A549 (cell line): ENCODE data around the gene FGF18. TPM values are rescaled to one million over a fixed set of nuclear protein-coding genes. Genes with fewer than 3 reads are reported as not detected.
"Not testable (repeated sequence)": the region's sequence is repeated elsewhere in the genome, so short reads cannot be mapped to it uniquely, and the experiment has no call there.

Source experiments
- ATAC-seq, 2 experiments: fragments of 200-7000 bp in 1 of 2; fragments of >200 bp in 1 of 2; cut with Nextera tagmentation in 1 of 2; cut with Tn5 transposase in 1 of 2; 3 replicates each; pipeline versions ENCODE4 v1.8.0 to v1.9.1; 2018 to 2020; ENCODE audit warnings: mild to moderate bottlenecking in 1 of 2, moderate library complexity in 1 of 2
- CTCF ChIA-PET: fragments of 300-600 bp; sonication (Branson Sonifier 250); formaldehyde crosslinking; extraction: SDS; loops from one replicate; lab custom pipeline; 2021; ENCODE audit warnings: antibody characterized with exemption, inconsistent platforms; lab: Yijun Ruan, JAX
- POLR2A ChIA-PET: fragments of 350-600 bp; formaldehyde crosslinking; extraction: SDS; loops from one replicate; lab custom pipeline; 2021; ENCODE audit warnings: antibody characterized with exemption, inconsistent platforms; lab: Yijun Ruan, JAX
- DNase-seq, 2 experiments: peaks; one replicate each; pipeline versions ENCODE4 v3.0.0 to v3.0.0-alpha.2; 2011 to 2016; ENCODE audit warnings: low read depth in 1 of 2, low spot score in 1 of 2
- FAIRE-seq: peaks from 2 replicates; lab custom pipeline; 2011; peaks lifted over from hg19 to GRCh38; lab: Jason Lieb, UNC
- H3K27ac ChIP-seq, 2 experiments: fragments of >200 bp; sonication (Bioruptor Twin); formaldehyde crosslinking; 3 replicates each; pipeline ENCODE4 v1.5.1; 2016 to 2017
- H3K4me1 ChIP-seq: fragments of >200 bp; sonication (Bioruptor Twin); formaldehyde crosslinking; 3 replicates; pipeline ENCODE4 v1.6.1; 2016
- H3K4me2 ChIP-seq: fragments of >200 bp; sonication (Bioruptor Twin); formaldehyde crosslinking; 3 replicates; pipeline ENCODE4 v1.6.1; 2016
- H3K4me3 ChIP-seq: fragments of >200 bp; sonication (Bioruptor Twin); formaldehyde crosslinking; 3 replicates; pipeline ENCODE4 v1.5.1; 2016
- H3K9me3 ChIP-seq: fragments of >200 bp; sonication (Bioruptor Twin); formaldehyde crosslinking; 3 replicates; pipeline ENCODE4 v1.6.1; 2016
- BHLHE40 ChIP-seq: IDR thresholded peaks from 2 replicates; pipeline ENCODE4 v1.6.1; 2012; ENCODE audit warnings: low read depth, low read length, inconsistent platforms
- CBX2 ChIP-seq: fragments of 200-600 bp; sonication (generic); IDR thresholded peaks from 2 replicates; pipeline ENCODE4 v1.6.1; 2016; ENCODE audit warnings: low read depth, mild to moderate bottlenecking, borderline replicate concordance
- EHMT2 ChIP-seq: fragments of 200-600 bp; sonication (generic); IDR thresholded peaks from 2 replicates; pipeline ENCODE4 v1.6.1; 2016; ENCODE audit warnings: antibody characterized with exemption, low read depth, mild to moderate bottlenecking, moderate library complexity
- EP300 ChIP-seq, 2 experiments: fragments of >200 bp; sonication (Bioruptor Twin); formaldehyde crosslinking; IDR thresholded peaks; 2 replicates in 1 of 2; 3 replicates in 1 of 2; pipeline ENCODE4 v1.6.1; 2016 to 2017
- FOSL2 ChIP-seq, 2 experiments: fragments of 450-650 bp in 1 of 2; fragments of >200 bp in 1 of 2; sonication (Bioruptor Twin) in 1 of 2; formaldehyde crosslinking; IDR thresholded peaks; 2 replicates each; pipeline versions ENCODE4 v1.5.0 to v1.6.1; 2016 to 2020; ENCODE audit warnings: mild to moderate bottlenecking in 1 of 2, moderate library complexity in 1 of 2
- GATA3 ChIP-seq: IDR thresholded peaks from 2 replicates; pipeline ENCODE4 v1.6.1; 2012; ENCODE audit warnings: borderline replicate concordance
- JUN ChIP-seq, 2 experiments: fragments of >200 bp; sonication (Bioruptor Twin); formaldehyde crosslinking; IDR thresholded peaks; 2 replicates in 1 of 2; 3 replicates in 1 of 2; pipeline ENCODE4 v1.6.1; 2016 to 2017
- KDM5A ChIP-seq: fragments of 200-600 bp; sonication (generic); IDR thresholded peaks from 2 replicates; pipeline ENCODE4 v1.6.1; 2016; ENCODE audit warnings: antibody characterized with exemption, mild to moderate bottlenecking
- MAZ ChIP-seq: fragments of 150-350 bp; IDR thresholded peaks from 2 replicates; pipeline ENCODE4 v1.6.1; 2014; ENCODE audit warnings: antibody characterized with exemption, low read depth, low read length, borderline replicate concordance
- NR3C1 ChIP-seq: fragments of >200 bp; sonication (Bioruptor Twin); formaldehyde crosslinking; IDR thresholded peaks from 3 replicates; pipeline ENCODE4 v1.6.1; 2017
- RFX5 ChIP-seq: fragments of 450-650 bp; IDR thresholded peaks from 2 replicates; pipeline ENCODE4 v1.7.1; 2014; ENCODE audit warnings: antibody characterized with exemption, mild to moderate bottlenecking, moderate library complexity
- RNF2 ChIP-seq: fragments of 200-600 bp; sonication (generic); IDR thresholded peaks from 2 replicates; pipeline ENCODE4 v1.6.1; 2016; ENCODE audit warnings: low read depth, mild to moderate bottlenecking, antibody characterized with exemption, moderate library complexity, borderline replicate concordance
- TFCP2L1 ChIP-seq: fragments of 250-450 bp; sonication (Bioruptor Pico); IDR thresholded peaks from 2 replicates; pipeline ENCODE4 v1.5.0; 2021; ENCODE audit warnings: mild to moderate bottlenecking
- ZFP36 ChIP-seq: fragments of 450-650 bp; IDR thresholded peaks from 2 replicates; pipeline ENCODE4 v1.6.1; 2014; ENCODE audit warnings: borderline replicate concordance; ENCODE audit not compliant: partially characterized antibody
- WGBS: methylation state at CpG from one replicate; pipeline ENCODE4 v1.1.6; 2017; ENCODE audit errors: missing lambda C conversion rate; 5-methylcytosine and 5-hydroxymethylcytosine counted together
- polyA plus RNA-seq, 4 experiments: library from polyadenylated mRNA; depleted of rRNA in 3 of 4; stranded (reverse); fragments of >200 nt; fragmentation: RNase III in 1 of 4; extraction: RNeasy Plus Mini Kit Qiagen cat#74134 plus additional on column Dnase treatment in 1 of 4; gene quantifications; 2 replicates in 3 of 4; 3 replicates in 1 of 4; pipeline ENCODE4 v1.2.3, GENCODE V29; 2011 to 2017
- TF ChIP-seq, protein P1 (sequence below): IDR thresholded peaks from 2 replicates; pipeline ENCODE4 v1.6.1; 2012
- TF ChIP-seq, protein P2 (sequence below): fragments of >200 bp; sonication (Bioruptor Twin); formaldehyde crosslinking; IDR thresholded peaks from 3 replicates; pipeline ENCODE4 v1.6.1; 2016
- TF ChIP-seq, protein P3 (sequence below): fragments of 250-450 bp; sonication (Bioruptor Pico); IDR thresholded peaks from 2 replicates; pipeline ENCODE4 v1.5.0; 2021; ENCODE audit warnings: mild to moderate bottlenecking, moderate library complexity, borderline replicate concordance
- TF ChIP-seq, protein P4 (sequence below): fragments of >200 bp; sonication (Bioruptor Twin); formaldehyde crosslinking; IDR thresholded peaks from 3 replicates; pipeline ENCODE4 v1.5.1; 2016
- TF ChIP-seq, protein P5 (sequence below): fragments of 150-350 bp; IDR thresholded peaks from 2 replicates; pipeline ENCODE4 v1.6.1; 2014; ENCODE audit warnings: low read depth, mild to moderate bottlenecking, low read length

Gene FGF18
- polyA plus RNA-seq, 2 of the 4 experiments (the other 2 are of a cell fraction), result 0.09 to 0.16 TPM

DNA sequence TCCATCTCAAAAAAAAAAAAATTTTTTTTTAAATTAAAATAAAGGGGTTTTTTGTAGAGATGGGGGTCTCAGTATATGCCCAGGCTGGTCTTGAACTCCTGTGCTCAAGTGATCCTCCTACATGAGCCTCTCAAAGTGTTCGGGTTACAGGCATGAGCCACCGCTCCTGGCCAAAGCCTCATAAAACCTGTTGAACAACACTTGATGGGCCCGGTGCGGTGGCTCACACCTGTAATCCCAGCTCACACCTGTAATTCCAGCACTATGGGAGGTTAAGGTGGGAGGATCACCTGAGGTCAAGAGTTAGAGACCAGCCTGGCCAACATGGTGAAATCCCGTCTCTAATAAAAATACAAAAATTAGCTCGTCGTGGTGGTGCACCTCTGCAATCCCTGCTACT, 39.5 kb upstream of the FGF18 start:
- DNase-seq (no peak), FAIRE-seq (no peak), ATAC-seq (no peak)
- no peaks in the 10 kb centered on the region for H3K9me3 ChIP-seq
- no peak overlapping the region for H3K27ac ChIP-seq
- POLR2A ChIA-PET, result interaction anchor here (1.9 kb wide), 1 partner anchor 8 kb away, joined by 6 read pairs; the partner anchor contains the start of gene NPM1
- H3K4me2 ChIP-seq, result no peak overlapping the region
- H3K4me3 ChIP-seq, result no peak overlapping the region
- WGBS, result 88% methylated on average over 7 of the region's 7 CpGs
- CTCF ChIA-PET, result interaction anchor here (1.8 kb wide), 1 partner anchor 38 kb away, joined by 6 read pairs; no protein-coding TSS in a partner anchor
- no peak for TF ChIP-seq FOSL2 (IDR thresholded peaks at IDR 0.05)
- no peak for TF ChIP-seq FOSL2 (CRISPR knock-in tag; IDR thresholded peaks at IDR 0.05)
- TF ChIP-seq, protein P1, sequence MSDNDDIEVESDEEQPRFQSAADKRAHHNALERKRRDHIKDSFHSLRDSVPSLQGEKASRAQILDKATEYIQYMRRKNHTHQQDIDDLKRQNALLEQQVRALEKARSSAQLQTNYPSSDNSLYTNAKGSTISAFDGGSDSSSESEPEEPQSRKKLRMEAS, result no peak
- TF ChIP-seq EP300 (IDR thresholded peaks at IDR 0.05), result no peak
- TF ChIP-seq, protein P2, sequence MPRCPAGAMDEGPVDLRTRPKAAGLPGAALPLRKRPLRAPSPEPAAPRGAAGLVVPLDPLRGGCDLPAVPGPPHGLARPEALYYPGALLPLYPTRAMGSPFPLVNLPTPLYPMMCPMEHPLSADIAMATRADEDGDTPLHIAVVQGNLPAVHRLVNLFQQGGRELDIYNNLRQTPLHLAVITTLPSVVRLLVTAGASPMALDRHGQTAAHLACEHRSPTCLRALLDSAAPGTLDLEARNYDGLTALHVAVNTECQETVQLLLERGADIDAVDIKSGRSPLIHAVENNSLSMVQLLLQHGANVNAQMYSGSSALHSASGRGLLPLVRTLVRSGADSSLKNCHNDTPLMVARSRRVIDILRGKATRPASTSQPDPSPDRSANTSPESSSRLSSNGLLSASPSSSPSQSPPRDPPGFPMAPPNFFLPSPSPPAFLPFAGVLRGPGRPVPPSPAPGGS, result no peak
- TF ChIP-seq, protein P3, sequence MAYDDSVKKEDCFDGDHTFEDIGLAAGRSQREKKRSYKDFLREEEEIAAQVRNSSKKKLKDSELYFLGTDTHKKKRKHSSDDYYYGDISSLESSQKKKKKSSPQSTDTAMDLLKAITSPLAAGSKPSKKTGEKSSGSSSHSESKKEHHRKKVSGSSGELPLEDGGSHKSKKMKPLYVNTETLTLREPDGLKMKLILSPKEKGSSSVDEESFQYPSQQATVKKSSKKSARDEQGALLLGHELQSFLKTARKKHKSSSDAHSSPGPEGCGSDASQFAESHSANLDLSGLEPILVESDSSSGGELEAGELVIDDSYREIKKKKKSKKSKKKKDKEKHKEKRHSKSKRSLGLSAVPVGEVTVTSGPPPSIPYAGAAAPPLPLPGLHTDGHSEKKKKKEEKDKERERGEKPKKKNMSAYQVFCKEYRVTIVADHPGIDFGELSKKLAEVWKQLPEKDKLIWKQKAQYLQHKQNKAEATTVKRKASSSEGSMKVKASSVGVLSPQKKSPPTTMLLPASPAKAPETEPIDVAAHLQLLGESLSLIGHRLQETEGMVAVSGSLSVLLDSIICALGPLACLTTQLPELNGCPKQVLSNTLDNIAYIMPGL (CRISPR knock-in tag), result no peak
- TF ChIP-seq, protein P4, sequence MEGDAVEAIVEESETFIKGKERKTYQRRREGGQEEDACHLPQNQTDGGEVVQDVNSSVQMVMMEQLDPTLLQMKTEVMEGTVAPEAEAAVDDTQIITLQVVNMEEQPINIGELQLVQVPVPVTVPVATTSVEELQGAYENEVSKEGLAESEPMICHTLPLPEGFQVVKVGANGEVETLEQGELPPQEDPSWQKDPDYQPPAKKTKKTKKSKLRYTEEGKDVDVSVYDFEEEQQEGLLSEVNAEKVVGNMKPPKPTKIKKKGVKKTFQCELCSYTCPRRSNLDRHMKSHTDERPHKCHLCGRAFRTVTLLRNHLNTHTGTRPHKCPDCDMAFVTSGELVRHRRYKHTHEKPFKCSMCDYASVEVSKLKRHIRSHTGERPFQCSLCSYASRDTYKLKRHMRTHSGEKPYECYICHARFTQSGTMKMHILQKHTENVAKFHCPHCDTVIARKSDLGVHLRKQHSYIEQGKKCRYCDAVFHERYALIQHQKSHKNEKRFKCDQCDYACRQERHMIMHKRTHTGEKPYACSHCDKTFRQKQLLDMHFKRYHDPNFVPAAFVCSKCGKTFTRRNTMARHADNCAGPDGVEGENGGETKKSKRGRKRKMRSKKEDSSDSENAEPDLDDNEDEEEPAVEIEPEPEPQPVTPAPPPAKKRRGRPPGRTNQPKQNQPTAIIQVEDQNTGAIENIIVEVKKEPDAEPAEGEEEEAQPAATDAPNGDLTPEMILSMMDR, result no peak
- H3K4me1 ChIP-seq, result no peaks in the 10 kb centered on the region

DNA sequence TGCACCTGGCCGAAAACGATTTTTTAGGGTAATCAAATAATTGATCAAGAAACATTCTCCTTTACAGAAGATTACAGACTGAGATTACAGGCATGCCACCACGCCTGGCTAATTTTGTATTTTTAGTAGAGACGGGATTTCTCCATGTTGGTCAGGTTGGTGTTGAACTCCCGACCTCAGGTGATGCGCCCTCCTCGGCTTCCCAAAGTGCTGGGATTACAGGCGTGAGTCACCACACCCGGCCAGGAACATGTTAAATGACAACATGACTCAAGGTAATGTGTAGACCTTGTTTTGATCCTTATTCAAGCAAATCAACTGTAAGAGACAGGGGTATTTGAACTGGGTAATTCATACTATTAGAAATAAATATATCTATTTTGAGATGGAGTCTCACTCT, 35.0 kb upstream of the FGF18 start:
- H3K4me3 ChIP-seq, H3K9me3 ChIP-seq, POLR2A ChIA-PET, DNase-seq, ATAC-seq, H3K4me1 ChIP-seq, CTCF ChIA-PET, H3K27ac ChIP-seq, FAIRE-seq, H3K4me2 ChIP-seq: not testable (repeated sequence)
- WGBS, result 62% methylated on average over 9 of the region's 9 CpGs

DNA sequence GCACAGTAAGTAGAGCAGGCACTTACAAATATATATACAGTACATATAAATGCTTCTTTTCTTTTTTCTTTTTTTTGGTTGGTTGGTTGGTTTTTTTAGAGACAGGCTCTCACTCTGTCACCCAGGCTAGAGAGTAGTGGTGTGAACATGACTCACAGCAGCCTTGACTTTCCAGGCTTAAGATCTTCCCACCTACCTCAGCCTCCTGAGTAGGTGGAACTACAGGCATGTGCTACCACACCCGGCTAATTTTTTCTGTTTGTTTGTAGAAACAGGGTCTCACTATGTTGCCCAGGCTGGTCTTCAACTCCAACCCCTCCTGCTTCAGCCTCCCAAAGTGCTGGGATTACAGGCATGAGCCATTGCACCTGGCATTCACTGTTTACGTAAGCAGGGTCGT, 34.4 kb upstream of the FGF18 start:
- H3K9me3 ChIP-seq, POLR2A ChIA-PET, FAIRE-seq, CTCF ChIA-PET, H3K27ac ChIP-seq, H3K4me3 ChIP-seq, ATAC-seq, H3K4me2 ChIP-seq, DNase-seq, H3K4me1 ChIP-seq: not testable (repeated sequence)
- 67% methylated on average over 3 of the region's 3 CpGs for WGBS

DNA sequence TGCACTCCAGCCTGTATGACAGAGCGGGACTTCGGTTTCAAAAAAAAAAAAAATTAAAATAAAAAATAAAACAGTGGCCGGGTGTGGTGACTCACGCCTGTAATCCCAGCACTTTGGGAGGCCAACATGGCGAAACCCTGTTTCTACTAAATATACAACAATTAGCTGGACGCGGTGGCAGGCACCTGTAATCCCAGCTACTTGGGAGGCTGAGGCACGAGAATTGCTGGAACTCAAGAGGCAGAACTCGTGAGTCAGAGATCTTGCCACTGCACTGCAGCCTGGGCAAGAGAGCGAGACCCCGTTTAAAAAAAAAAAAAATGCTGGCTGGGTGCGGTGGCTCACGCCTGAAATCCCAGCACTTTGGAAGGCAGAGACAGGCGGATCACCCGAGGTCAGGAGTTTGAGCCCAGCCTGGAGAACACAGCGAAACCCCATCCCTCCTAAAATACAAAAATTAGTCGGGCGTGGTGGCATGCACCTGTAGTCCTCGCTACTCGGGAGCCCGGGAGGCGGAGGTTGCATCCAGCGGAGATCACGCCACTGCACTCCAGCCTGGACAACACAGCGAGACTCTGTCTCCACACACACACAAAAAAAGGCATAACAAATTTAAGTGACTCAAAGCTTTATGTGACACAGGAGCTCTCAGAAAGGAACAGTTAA, 33.3 kb upstream of the FGF18 start:
- POLR2A ChIA-PET, result interaction anchor here (0.9 kb wide), 2 partner anchors 10 to 33 kb away, joined by 4 to 5 read pairs; partner anchors contain the start of gene FGF18
- Histone ChIP-seq H3K27ac (peak overlapping the region; percentile 95 to 96; a peak in 4 of 6 replicates), H3K4me1 (peaks cover 9% of the 10 kb centered on the region; the same call in 2 of the 3 replicates), H3K9me3 (no peaks in the 10 kb centered on the region), H3K4me2 (peak overlapping the region; percentile 73), H3K4me3 (peak overlapping the region; percentile 61; the same call in 1 of the 3 replicates)
- no peak for FAIRE-seq
- CTCF ChIA-PET, result interaction anchor here (0.7 to 1.8 kb wide), 3 partner anchors 10 to 732 kb away, joined by 3 to 4 read pairs (median 4); no protein-coding TSS in a partner anchor
- WGBS, result 96% methylated on average over 25 of the region's 25 CpGs
- no peak for DNase-seq
- ATAC-seq, result no peak
- no peak for TF ChIP-seq JUN (IDR thresholded peaks at IDR 0.05)
- TF ChIP-seq RNF2, result no peak
- no peak for TF ChIP-seq ZFP36
- TF ChIP-seq NR3C1, result no peak
- no peak for TF ChIP-seq RFX5
- TF ChIP-seq, protein P5, sequence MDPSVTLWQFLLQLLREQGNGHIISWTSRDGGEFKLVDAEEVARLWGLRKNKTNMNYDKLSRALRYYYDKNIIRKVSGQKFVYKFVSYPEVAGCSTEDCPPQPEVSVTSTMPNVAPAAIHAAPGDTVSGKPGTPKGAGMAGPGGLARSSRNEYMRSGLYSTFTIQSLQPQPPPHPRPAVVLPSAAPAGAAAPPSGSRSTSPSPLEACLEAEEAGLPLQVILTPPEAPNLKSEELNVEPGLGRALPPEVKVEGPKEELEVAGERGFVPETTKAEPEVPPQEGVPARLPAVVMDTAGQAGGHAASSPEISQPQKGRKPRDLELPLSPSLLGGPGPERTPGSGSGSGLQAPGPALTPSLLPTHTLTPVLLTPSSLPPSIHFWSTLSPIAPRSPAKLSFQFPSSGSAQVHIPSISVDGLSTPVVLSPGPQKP, result no peak
- TF ChIP-seq MAZ, result no peak
- TF ChIP-seq CBX2, result no peak
- TF ChIP-seq BHLHE40, result no peak
- TF ChIP-seq, protein P4, result no peak
- no peak for TF ChIP-seq TFCP2L1 (CRISPR knock-in tag)
- TF ChIP-seq GATA3, result no peak
- TF ChIP-seq EHMT2, result no peak
- TF ChIP-seq KDM5A, result no peak
